KOPT-K1 (cell line): ENCODE results near the gene ADGB.
"Not testable (repeated sequence)": the region's sequence is repeated elsewhere in the genome, so short reads cannot be mapped to it uniquely, and the experiment has no call there.

Experiments used
- H3K27ac ChIP-seq: fragments of 200-600 bp; sonication (generic); 2 replicates; pipeline ENCODE4 v1.5.1; 2016; ENCODE audit warnings: antibody characterized with exemption, mild to moderate bottlenecking, low read depth, low read length; ENCODE audit not compliant: poor library complexity, severe bottlenecking
- H3K36me3 ChIP-seq: fragments of 200-600 bp; sonication (generic); 2 replicates; pipeline ENCODE4 v1.5.1; 2017; ENCODE audit warnings: antibody characterized with exemption, mild to moderate bottlenecking, low read length, moderate library complexity; ENCODE audit not compliant: insufficient read depth
- H3K9me3 ChIP-seq: fragments of 200-600 bp; sonication (generic); 2 replicates; pipeline ENCODE4 v1.5.1; 2017; ENCODE audit warnings: antibody characterized with exemption, low read length, mild to moderate bottlenecking; ENCODE audit not compliant: insufficient read depth, poor library complexity, severe bottlenecking

ADGB gene

DNA sequence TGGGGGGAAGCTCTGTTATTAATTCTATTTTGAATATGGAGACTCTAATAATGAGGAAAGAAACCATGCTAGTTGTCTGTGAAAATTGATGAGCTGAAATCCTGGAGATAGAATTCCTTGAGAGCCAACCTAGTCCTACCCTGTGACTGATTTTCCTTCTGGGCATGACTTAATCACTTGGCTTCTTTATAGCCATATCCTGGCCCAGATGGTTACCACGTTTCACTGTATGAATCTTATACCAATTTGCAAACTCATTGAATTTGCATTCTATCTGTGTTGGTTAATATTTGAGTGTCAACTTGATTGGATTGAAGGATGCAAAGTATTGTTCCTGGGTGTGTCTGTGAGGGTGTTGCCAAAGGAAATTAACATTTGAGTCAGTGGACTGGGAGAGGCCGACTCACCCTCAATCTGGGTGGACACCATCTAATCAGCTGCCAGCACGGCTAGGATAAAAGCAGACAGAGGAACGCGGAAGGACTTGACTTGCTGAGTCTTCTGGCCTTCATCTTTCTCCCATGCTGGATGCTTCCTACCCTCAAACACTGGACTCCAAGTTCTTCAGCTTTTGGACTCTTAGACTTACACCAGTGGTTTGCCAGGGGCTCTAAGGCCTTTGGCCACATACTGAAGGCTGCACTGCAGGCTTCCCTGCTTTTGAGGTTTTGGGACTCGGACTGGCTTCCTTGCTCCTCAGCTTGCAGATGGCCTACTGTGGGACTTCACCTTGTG, 255.9 kb downstream of the ADGB start:
- not testable (repeated sequence) for H3K9me3 ChIP-seq, H3K36me3 ChIP-seq, H3K27ac ChIP-seq

DNA sequence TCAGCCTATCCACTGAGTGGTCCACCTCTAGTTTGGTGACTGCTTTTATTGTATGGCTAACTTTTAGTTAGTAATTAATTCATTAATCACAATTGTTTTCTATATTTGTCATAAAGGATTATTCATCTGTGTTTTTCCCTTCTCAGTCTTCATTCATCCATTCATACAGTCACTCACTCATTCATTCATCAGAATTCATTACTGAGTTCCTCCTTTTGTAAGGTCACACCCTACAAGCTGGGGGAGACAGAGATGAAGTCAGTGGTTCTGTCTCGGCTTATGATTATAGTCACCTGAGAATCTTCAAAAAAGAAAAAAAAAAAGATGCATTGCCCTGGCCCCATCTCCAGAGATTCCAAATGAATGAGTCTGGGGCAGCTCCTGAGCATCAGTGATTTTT, 257.1 kb downstream of the ADGB start:
- Histone ChIP-seq H3K27ac (no peak overlapping the region), H3K36me3 (no peaks in the 10 kb centered on the region), H3K9me3 (no peaks in the 10 kb centered on the region)

GRCh38 chr6:146856296-146856695, 257.5 kb downstream of the ADGB start:
- H3K9me3 ChIP-seq = no peaks in the 10 kb centered on the region
- no peak overlapping the region for H3K27ac ChIP-seq
- H3K36me3 ChIP-seq = no peaks in the 10 kb centered on the region

DNA sequence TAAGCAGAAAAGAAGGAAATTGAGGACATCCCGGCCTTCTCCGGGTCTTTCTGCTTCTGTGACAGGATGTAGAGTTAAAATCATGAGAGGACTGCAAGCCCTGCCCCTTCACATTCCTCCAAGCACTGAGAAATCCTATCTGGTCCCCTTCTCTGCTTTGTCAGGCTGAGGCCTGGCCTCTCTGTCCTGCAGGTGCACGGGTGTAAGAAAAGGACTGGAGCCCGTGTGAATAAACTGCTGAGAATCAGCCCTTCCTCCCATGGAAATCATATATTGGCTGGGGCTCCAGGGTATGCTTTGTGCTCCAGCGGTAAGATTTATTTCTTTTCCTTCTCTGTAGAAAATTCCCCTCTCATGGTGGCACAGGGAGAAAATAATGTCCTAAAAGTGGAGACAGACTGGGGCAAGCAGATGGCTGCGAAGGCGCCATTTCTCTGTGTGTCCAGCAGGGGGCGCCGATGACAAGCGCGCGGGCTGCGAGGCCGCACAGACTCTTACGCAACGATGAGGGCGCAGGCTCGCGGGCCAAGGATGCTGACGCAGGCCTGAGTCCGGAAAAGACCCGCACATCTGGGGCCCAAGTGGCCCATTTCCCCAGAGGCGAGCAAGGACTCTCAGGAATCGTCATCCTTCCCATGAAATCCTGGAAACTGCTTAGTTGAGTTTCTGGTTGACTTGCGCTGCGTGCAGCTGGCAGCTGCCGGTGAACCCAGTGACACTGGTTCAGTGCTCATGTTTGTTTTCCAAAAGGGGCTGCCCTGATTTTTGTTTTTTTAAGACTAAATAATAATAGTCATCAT, 258.6 kb downstream of the ADGB start:
- no peak overlapping the region for H3K27ac ChIP-seq

DNA sequence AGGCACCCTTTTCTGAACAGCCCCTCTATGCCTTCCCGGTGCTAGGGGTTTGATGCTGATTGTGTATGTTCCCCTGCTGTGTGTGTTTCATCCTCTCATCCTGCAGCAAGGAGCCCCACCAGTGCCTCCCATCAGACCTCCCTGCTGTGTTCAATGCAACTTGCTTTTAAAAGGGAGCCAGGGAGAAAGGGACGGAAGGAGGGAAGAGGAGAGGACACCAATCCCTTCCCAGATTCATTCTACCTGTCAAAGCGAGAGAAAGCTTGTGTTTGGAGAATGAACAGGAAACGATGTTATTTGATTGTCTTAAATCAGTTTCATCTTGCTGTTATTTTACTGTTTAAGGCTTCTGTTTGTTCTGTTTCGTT, 259.2 kb downstream of the ADGB start:
- no peaks in the 10 kb centered on the region for H3K36me3 ChIP-seq
- no peak overlapping the region for H3K27ac ChIP-seq
- no peaks in the 10 kb centered on the region for H3K9me3 ChIP-seq

More for the DNA sequence above, 258.6 kb downstream of the ADGB start:
- H3K36me3 ChIP-seq = no peaks in the 10 kb centered on the region
- H3K9me3 ChIP-seq = no peaks in the 10 kb centered on the region

DNA sequence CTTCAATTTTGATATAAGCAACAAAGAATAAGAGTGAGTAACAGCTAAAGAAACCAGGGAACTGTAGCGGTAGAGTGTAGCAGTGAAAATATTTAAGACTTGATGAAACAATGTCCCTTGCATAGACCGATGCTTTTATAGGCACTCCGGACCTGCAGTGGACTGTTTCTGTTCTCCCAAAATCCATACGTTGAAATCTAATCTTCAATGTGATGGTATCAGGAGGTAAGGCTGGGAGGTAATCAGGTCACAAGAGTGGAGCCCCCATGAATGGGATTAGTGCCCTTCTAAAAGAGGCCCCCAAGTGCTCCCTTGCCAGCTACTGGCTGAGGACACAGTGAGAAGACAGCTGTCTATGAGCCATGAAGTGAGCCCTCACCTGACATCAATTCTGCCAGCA, 260.4 kb downstream of the ADGB start:
- H3K27ac ChIP-seq = no peak overlapping the region
- H3K36me3 ChIP-seq = no peaks in the 10 kb centered on the region
- H3K9me3 ChIP-seq = no peaks in the 10 kb centered on the region

DNA sequence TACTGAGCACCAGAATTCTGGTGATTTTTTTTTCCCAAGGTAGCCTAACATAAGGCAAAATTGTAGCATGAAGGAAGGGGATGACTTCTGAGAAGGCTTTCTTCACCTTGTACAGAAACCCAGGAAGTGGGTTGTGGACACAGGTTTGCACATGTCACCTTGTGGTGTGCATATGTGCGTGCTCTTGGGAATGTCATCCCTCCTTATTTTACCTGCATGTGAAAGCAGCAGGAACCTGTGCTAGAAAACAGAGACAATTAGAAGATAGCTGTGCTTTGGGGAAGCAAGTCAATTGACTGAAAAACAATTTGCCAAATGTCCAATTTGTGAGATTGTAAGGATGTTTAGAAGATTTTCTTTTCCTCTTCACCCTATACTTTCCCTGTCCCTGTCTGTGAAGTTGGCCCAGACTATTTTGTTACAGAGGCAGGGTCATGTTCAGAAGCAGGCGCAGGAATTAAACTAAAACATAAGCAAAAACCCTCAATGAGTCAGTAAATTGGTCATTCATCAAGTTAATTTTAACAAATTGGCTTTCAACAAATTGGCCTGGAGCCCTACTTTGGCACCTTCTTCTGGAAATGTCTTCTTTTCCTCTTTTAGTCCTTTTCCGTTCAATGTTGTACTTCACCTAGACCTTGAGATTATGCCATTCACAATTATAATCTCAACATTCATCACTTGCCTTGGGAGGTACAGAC, 261.2 kb downstream of the ADGB start:
- Histone ChIP-seq H3K27ac (no peak overlapping the region), H3K9me3 (no peaks in the 10 kb centered on the region), H3K36me3 (no peaks in the 10 kb centered on the region)

DNA sequence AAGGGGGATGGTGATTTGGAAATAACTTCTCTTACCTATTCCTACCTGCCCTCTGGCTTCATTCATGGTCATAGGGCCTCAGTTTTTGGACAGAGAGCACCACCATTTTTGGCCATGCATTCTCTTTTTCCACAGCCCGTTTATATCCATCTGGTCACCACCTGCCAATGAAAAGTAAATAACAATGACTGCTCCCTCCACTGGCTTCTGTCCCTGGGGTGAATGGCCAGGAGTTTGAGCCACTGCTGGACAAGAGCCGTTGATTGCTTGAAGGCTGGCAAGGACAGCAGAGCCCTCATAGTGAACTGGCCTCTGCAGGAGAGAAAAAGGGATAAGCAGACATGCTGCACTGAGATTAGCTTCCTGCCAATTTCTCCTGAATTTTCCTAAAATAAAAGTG, 261.8 kb downstream of the ADGB start:
- H3K9me3 ChIP-seq = no peaks in the 10 kb centered on the region
- H3K27ac ChIP-seq = no peak overlapping the region
- no peaks in the 10 kb centered on the region for H3K36me3 ChIP-seq

- Histone ChIP-seq H3K36me3 (no peaks in the 10 kb centered on the region), H3K9me3 (no peaks in the 10 kb centered on the region), H3K27ac (no peak overlapping the region)
These were observed 262.3 kb downstream of the ADGB start for GRCh38 chr6:146861029-146861563.

DNA sequence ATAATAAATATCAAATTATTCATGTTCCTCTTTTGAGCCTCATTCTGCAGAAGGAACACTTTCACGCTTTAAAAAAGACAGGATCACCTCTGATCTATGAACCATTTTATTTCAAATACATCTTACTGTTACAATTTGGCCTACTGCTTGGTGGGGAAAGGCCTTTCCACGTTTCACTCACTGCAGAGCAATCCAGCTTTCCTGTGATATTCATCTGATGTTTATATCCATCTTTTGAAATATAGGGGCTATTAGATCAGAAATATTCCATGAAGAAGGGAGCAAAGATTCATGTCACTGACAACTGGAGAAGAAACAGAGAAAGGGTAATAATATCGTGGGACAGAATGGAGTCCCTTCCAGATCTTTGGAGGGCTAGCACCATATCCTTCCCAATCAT, 262.9 kb downstream of the ADGB start:
- no peaks in the 10 kb centered on the region for H3K36me3 ChIP-seq
- H3K9me3 ChIP-seq = no peaks in the 10 kb centered on the region
- no peak overlapping the region for H3K27ac ChIP-seq

GRCh38 chr6:146862508-146862919, 263.7 kb downstream of the ADGB start:
- Histone ChIP-seq H3K27ac (no peak overlapping the region), H3K9me3 (no peaks in the 10 kb centered on the region), H3K36me3 (no peaks in the 10 kb centered on the region)

GRCh38 chr6:146864300-146864699, 265.5 kb downstream of the ADGB start:
- no peak overlapping the region for H3K27ac ChIP-seq
- no peaks in the 10 kb centered on the region for H3K9me3 ChIP-seq
- H3K36me3 ChIP-seq = no peaks in the 10 kb centered on the region

DNA sequence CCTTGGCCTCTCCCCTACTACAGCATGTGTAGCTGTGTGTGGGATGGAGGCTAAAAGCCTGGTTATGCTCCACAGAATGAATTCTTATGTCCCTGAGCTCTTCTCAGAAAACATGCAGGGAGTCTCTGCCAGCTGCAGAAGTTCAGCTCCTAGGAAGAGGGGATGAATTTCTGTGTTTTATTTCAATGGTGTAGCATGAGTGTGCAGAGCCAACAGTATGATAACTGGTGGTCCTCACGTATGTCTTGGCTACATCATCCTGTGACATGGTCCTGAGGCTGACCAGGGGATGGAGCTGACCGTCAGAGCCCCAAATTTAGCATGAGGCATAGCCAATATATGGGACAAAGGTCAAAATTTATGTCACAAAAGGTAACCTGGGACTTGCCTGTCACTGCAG, 266.1 kb downstream of the ADGB start:
- H3K27ac ChIP-seq = no peak overlapping the region
- no peaks in the 10 kb centered on the region for H3K36me3 ChIP-seq
- H3K9me3 ChIP-seq = no peaks in the 10 kb centered on the region
